Astrocyte (in vitro differentiated cells and primary cell): Measurements from ENCODE around the gene FAHD1.

Source experiments
- CTCF ChIP-seq: IDR thresholded peaks from 2 replicates; pipeline ENCODE4 v1.5.1; 2011; ENCODE audit warnings: low read depth, mild to moderate bottlenecking, inconsistent platforms, low read length, moderate library complexity; ENCODE audit not compliant: insufficient read depth
- EZH2 ChIP-seq: IDR thresholded peaks from 2 replicates; pipeline ENCODE4 v1.6.1; 2012; ENCODE audit warnings: mild to moderate bottlenecking, low read length, inconsistent platforms; ENCODE audit not compliant: insufficient read depth

- no peak for TF ChIP-seq EZH2
- no peak for TF ChIP-seq CTCF
Observed at GRCh38 chr16:1859650-1860049, 32.6 kb downstream of the FAHD1 start.
